ENCODE data around the gene HEG1. TPM values are rescaled to one million over a fixed set of nuclear protein-coding genes. Genes with fewer than 3 reads are reported as not detected.

Gene HEG1
- total and polyA plus RNA-seq, 12 donors: 12.2 to 186 (median 122) TPM

DNA sequence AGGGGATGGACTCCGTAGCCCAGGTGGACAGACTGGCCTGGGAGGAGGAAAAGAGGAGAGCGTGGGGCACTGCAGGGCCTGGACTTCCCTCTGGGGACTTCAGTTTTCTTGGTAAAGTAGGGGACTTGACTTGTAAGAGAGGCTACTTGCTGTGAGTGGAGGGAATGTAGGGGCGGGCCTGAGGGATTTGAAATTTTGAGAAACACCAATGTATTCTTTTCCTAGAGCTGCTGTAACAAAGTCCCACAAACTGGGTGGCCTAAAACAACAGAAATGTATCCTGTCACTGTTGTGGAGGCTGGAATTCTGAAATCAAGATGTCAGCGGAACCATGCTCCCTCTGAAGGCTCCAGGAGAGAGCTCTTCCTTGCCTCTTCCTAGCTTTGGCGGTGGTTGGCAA, 5.8 kb upstream of the HEG1 start:
- peak overlapping the region in 6 of 10 donors; percentile 8 to 40 (median 32) for H3K4me3 ChIP-seq
- TF ChIP-seq, protein P1, sequence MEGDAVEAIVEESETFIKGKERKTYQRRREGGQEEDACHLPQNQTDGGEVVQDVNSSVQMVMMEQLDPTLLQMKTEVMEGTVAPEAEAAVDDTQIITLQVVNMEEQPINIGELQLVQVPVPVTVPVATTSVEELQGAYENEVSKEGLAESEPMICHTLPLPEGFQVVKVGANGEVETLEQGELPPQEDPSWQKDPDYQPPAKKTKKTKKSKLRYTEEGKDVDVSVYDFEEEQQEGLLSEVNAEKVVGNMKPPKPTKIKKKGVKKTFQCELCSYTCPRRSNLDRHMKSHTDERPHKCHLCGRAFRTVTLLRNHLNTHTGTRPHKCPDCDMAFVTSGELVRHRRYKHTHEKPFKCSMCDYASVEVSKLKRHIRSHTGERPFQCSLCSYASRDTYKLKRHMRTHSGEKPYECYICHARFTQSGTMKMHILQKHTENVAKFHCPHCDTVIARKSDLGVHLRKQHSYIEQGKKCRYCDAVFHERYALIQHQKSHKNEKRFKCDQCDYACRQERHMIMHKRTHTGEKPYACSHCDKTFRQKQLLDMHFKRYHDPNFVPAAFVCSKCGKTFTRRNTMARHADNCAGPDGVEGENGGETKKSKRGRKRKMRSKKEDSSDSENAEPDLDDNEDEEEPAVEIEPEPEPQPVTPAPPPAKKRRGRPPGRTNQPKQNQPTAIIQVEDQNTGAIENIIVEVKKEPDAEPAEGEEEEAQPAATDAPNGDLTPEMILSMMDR (IDR thresholded peaks at IDR 0.05): no peak
- peaks cover 15 to 67% (median 50%) of the 10 kb centered on the region in 9 donors for H3K4me1 ChIP-seq
- ATAC-seq (peak in 6 of 8 donors; percentile 1 to 28 (median 4)), DNase-seq (no peak)
- no peaks in the 10 kb centered on the region for H3K9me3 ChIP-seq
- 57 to 58% methylated on average over 5 of the region's 5 CpGs for WGBS, 2 donors
- H3K27me3 ChIP-seq: no peaks in the 10 kb centered on the region
- intact Hi-C loops (cut with DNase I): loop anchor here in 3 of 10 donors (5.0 kb wide), 2 partner anchors 64 to 81 kb away; no protein-coding TSS in a partner anchor
- no peaks in the 10 kb centered on the region for H3K36me3 ChIP-seq
- peak overlapping the region; percentile 6 to 89 (median 79) for H3K27ac ChIP-seq

DNA sequence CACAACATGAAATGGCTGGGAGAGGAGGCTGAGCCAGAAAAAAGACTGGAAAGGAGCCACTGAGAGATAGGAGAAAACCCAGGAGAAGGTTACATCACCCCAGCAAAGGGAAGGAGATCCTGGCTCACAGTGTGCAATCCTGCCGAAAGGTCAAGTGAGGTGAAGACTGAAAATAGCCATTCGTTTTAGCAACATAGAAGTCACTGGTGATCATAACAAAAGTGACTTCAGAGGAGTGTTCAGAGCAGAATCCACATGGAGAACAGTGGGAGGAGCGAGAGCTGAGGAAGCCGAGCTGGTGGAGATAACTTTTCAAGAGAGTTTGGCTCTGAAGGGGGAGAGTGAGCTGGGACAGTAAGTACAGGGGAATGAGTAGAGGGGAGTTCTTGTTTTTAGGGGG, 5.4 kb upstream of the HEG1 start:
- Histone ChIP-seq H3K4me3 (peak overlapping the region in 6 of 10 donors; percentile 8 to 40 (median 32)), H3K27ac (peak overlapping the region; percentile 6 to 89 (median 79)), H3K27me3 (no peaks in the 10 kb centered on the region), H3K4me1 (peaks cover 15 to 72% (median 54%) of the 10 kb centered on the region in 9 donors), H3K36me3 (no peaks in the 10 kb centered on the region), H3K9me3 (no peaks in the 10 kb centered on the region)
- DNase-seq: peak; percentile 36 to 87
- intact Hi-C loops (cut with DNase I): loop anchor here in 3 of 10 donors (5.0 kb wide), 2 partner anchors 64 to 81 kb away; no protein-coding TSS in a partner anchor
- TF ChIP-seq, protein P1 (IDR thresholded peaks at IDR 0.05): no peak
- WGBS, 2 donors: 11% methylated on average over 4 of the region's 4 CpGs
- peak; percentile 81 to 90 (median 85) for ATAC-seq

DNA sequence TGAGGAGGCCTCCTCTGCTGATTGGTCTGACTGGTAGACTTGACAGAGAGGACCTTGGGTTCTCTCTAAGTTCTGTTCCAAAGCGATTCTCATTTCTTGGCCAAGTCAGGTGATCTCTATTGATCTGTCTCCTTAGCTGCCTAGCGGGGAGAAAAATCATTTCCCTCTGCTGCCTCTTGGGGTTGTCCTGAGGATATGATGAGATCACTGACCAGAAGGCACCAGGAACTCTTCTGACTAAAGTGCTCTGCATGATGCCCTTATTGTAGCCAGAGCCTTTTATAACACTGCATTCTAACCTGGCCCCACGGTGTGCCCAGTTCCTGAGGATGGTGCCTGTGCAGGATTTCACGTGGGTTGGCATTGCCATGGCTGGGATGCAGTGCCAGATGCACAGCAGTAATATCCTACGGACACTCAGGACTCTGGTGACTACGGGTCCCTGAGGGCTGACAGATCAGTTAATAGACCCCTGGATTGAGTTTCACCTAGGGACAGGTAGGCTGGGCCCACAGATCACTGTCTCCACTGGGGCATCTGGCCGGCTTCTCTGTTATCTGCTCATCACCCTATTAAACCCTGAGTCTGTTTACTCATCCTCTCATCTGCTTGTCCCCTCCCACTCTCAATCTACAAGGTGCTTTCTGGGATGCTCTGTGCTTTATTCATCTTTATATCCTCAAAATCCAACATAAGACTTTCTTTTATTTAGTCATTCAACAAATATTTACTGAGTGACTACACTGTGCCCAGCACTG, 3.9 kb upstream of the HEG1 start:
- Histone ChIP-seq H3K4me3 (no peak overlapping the region), H3K27me3 (no peaks in the 10 kb centered on the region), H3K36me3 (no peaks in the 10 kb centered on the region), H3K27ac (peak overlapping the region in 2 of 10 donors; percentile 19 to 88), H3K9me3 (no peaks in the 10 kb centered on the region), H3K4me1 (peaks cover 15 to 73% (median 54%) of the 10 kb centered on the region in 9 donors)
- intact Hi-C loops (cut with DNase I): loop anchor here (5.0 to 10.0 kb wide), 4 partner anchors 62 to 295 kb away; no protein-coding TSS in a partner anchor
- TF ChIP-seq, protein P1 (IDR thresholded peaks at IDR 0.05): no peak
- 73 to 75% methylated on average over 7 of the region's 7 CpGs for WGBS, 2 donors
- ATAC-seq (no peak), DNase-seq (no peak)

DNA sequence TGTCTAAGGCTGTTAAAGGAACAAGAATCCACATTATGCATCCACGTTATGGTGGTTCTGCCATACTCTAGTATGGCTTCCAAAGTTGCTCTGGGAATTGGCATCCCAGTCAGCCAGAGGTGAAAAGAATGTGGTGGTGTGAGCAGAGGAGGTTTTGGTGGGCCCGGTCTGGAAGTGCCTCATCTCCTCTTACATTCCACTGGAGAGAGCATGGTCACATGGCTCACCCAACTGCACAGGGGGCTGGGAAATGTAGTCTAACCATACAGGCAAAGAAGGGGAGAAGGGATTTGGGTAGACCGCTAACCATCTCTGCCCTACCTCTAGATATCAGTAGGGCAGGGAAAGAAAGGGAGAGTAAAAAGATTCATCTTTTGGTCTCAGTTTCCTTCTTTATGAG, 3.2 kb upstream of the HEG1 start:
- TF ChIP-seq, protein P1 (IDR thresholded peaks at IDR 0.05): no peak
- H3K27ac ChIP-seq: peak overlapping the region in 2 of 10 donors; percentile 19 to 33
- DNase-seq (no peak), ATAC-seq (no peak)
- H3K4me3 ChIP-seq: no peak overlapping the region
- no peaks in the 10 kb centered on the region for H3K36me3 ChIP-seq
- no peaks in the 10 kb centered on the region for H3K27me3 ChIP-seq
- intact Hi-C loops (cut with DNase I): loop anchor here in 7 of 10 donors (5.0 to 10.0 kb wide), 3 partner anchors 64 to 296 kb away; no protein-coding TSS in a partner anchor
- WGBS, 2 donors: 97% methylated on average over 3 of the region's 3 CpGs
- H3K4me1 ChIP-seq: peaks cover 15 to 76% (median 59%) of the 10 kb centered on the region in 9 donors
- H3K9me3 ChIP-seq: no peaks in the 10 kb centered on the region
